Pancreas (tissue), 10 donors: Measurements from ENCODE around the gene PKNOX2. TPM values are rescaled to one million over a fixed set of nuclear protein-coding genes. Genes with fewer than 3 reads are reported as not detected.
A peak's percentile ranks its signal among the peaks of the same experiment; 100 is the strongest.

Experiments
- ATAC-seq, 4 donors: fragments of 200-7000 bp; cut with Tn5 transposase; one replicate each; pipeline versions ENCODE4 v1.8.0 to v1.9.1; 2020; ENCODE audit warnings: mild to moderate bottlenecking in 4 of 4, moderate library complexity in 4 of 4
- DNase-seq, 6 donors: peaks; one replicate each; pipeline ENCODE4 v3.0.0-alpha.2; 2020
- FAIRE-seq: peaks from 2 replicates; lab custom pipeline; 2012; peaks lifted over from hg19 to GRCh38; lab: Jason Lieb, UNC
- H3K27ac ChIP-seq, 4 donors: fragments of 200-600 bp; sonication (generic); 1 replicate in 3 of 4; 2 replicates in 1 of 4; pipeline versions ENCODE4 v1.5.0 to v1.8.0; 2020
- H3K27me3 ChIP-seq, 4 donors: fragments of 200-600 bp; one replicate each; pipeline ENCODE4 v1.8.0; 2021
- H3K36me3 ChIP-seq, 3 donors: fragments of 200-600 bp; sonication (generic) in 1 of 3; one replicate each; pipeline versions ENCODE4 v1.5.0 to v1.8.0; 2020 to 2021
- H3K4me1 ChIP-seq, 3 donors: fragments of 200-600 bp; one replicate each; pipeline ENCODE4 v1.8.0; 2021
- H3K4me3 ChIP-seq, 4 donors: fragments of 200-600 bp; sonication (generic) in 2 of 4; one replicate each; pipeline versions ENCODE4 v1.5.0 to v1.8.0; 2020 to 2021
- H3K9me3 ChIP-seq, 4 donors: fragments of 200-600 bp; one replicate each; pipeline ENCODE4 v1.8.0; 2021
- CTCF ChIP-seq, 4 donors: fragments of 200-600 bp; sonication (generic) in 3 of 4; IDR thresholded peaks; one replicate each; pipeline versions ENCODE4 v1.5.0 to v1.8.0; 2021; ENCODE audit warnings: antibody characterized with exemption in 4 of 4
- WGBS, 2 donors: extraction: QIAGEN DNeasy Blood & Tissue Kit; methylation state at CpG; one replicate each; pipeline ENCODE4 v1.1.7; 2013; 5-methylcytosine and 5-hydroxymethylcytosine counted together
- intact Hi-C, 3 donors: fragments of 100-400 bp; cut with DNase I; formaldehyde crosslinking; loops; one replicate each; pipeline versions ENCODE4 v1.11.1 to v1.14.2; 2022
- polyA plus RNA-seq, 2 donors: library from polyadenylated mRNA; stranded (reverse); fragments of 200-250 nt; gene quantifications; one replicate each; pipeline ENCODE4 v1.2.3, GENCODE V29; 2013
- total RNA-seq, 6 donors: library from RNA; stranded (reverse); fragmentation: NEBNext Ultra II Directional in 4 of 6; extraction: Animal tissue kit (Norgen Biotek cat#: 25700) in 4 of 6; gene quantifications; one replicate each; pipeline versions ENCODE4 v1.2.1 to v1.2.4, GENCODE V29; 2021 to 2023
- donor health status: healthy with polysubstance abuse.
- donor health status: DM: no; HTN: no; CAD: no; lungs with moderate emphysema.
- donor health status: DM: no; HTN: no; CAD: no.
- donor health status: control.
- donor health status: control.
- donor health status: Bipolar disorder and iron deficiency.
- donor health status: DM: yes; HTN: yes; CAD: no.
- donor health status: DM: no; HTN: no; CAD: no.
- donor health status: DM: no; HTN: no; CAD: no.
- donor health status: DM: yes; HTN: yes; CAD: no.

Gene PKNOX2
- total and polyA plus RNA-seq, 8 donors, result 3.4 to 8.1 (median 5.8) TPM

- no peak for TF ChIP-seq CTCF (IDR thresholded peaks at IDR 0.05)
- Histone ChIP-seq H3K27me3 (no peaks in the 10 kb centered on the region), H3K36me3 (no peaks in the 10 kb centered on the region), H3K4me1 (no peaks in the 10 kb centered on the region), H3K27ac (no peak overlapping the region), H3K4me3 (no peak overlapping the region), H3K9me3 (no peaks in the 10 kb centered on the region)
- intact Hi-C loops, result no loop called here
- no peak for FAIRE-seq
- ATAC-seq, result peak in 1 of 4 donors; percentile 23
- WGBS, 2 donors, result 58% methylated on average over 5 of the region's 5 CpGs
- peak in 1 of 6 donors; percentile 3 for DNase-seq
Measured at GRCh38 chr11:125376856-125377255, 212.3 kb downstream of the PKNOX2 start.

DNA sequence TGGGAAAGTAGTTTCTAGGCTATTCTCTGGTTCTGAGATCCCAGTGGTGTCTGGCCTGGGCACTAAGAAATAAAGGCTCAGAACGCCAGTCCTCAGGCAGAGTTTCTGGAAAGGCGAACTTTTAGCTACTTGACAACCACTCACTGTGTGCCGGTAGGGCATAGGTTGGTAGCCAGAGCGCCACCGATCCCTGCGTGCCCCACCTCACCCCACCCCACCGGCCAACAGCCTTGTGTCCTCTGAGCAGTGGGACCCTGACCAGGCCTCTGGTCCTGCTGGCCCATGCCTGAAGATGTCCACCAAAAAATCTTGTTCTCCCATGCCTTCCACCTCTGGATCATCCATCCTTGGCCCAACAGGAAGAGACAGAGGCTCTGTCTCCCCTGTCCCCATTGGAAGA lies 213.5 kb downstream of the PKNOX2 start:
- Histone ChIP-seq H3K36me3 (no peaks in the 10 kb centered on the region), H3K9me3 (no peaks in the 10 kb centered on the region), H3K4me3 (no peak overlapping the region), H3K27ac (no peak overlapping the region), H3K27me3 (no peaks in the 10 kb centered on the region), H3K4me1 (no peaks in the 10 kb centered on the region)
- intact Hi-C loops, result no loop called here
- peak in 1 of 6 donors; percentile 26 for DNase-seq
- WGBS, 2 donors, result 96% methylated on average over 7 of the region's 7 CpGs
- no peak for ATAC-seq
- FAIRE-seq, result no peak
- no peak for TF ChIP-seq CTCF (IDR thresholded peaks at IDR 0.05)

GRCh38 chr11:125378571-125378970 lies 214.0 kb downstream of the PKNOX2 start:
- no peak overlapping the region for H3K4me3 ChIP-seq
- no peaks in the 10 kb centered on the region for H3K9me3 ChIP-seq
- intact Hi-C loops, result no loop called here
- 87 to 89% methylated on average over 6 of the region's 6 CpGs for WGBS, 2 donors
- no peak overlapping the region for H3K27ac ChIP-seq
- TF ChIP-seq CTCF (IDR thresholded peaks at IDR 0.05), result no peak
- FAIRE-seq (no peak), ATAC-seq (no peak), DNase-seq (peak in 1 of 6 donors; percentile 25)
- H3K4me1 ChIP-seq, result no peaks in the 10 kb centered on the region
- no peaks in the 10 kb centered on the region for H3K27me3 ChIP-seq
- H3K36me3 ChIP-seq, result no peaks in the 10 kb centered on the region

DNA sequence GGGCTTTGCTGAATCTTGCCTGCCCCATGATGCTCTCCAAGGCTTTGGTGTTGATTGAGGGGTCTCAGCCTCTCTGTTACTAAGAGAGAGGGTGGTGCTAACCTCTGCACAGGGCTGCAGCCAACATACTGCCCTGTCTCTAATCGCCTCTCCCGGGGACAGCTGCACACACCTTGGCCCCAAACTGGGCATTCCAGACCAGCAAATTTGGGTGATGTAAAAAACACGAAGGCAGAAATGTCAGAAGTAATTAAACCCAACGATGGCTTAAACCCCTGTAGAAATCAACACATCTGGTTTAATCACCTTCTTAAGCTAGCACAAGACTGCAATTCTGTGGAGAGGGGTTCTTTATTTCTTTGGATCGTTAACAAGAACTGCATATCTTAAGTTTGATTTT lies 215.0 kb downstream of the PKNOX2 start:
- no peak overlapping the region for H3K27ac ChIP-seq
- no peak overlapping the region for H3K4me3 ChIP-seq
- H3K36me3 ChIP-seq, result no peaks in the 10 kb centered on the region
- DNase-seq, result peak in 1 of 6 donors; percentile 14
- H3K9me3 ChIP-seq, result no peaks in the 10 kb centered on the region
- no peak for ATAC-seq
- intact Hi-C loops, result no loop called here
- H3K4me1 ChIP-seq, result no peaks in the 10 kb centered on the region
- H3K27me3 ChIP-seq, result no peaks in the 10 kb centered on the region
- no peak for FAIRE-seq
- 75 to 88% methylated on average over 5 of the region's 5 CpGs for WGBS, 2 donors
- TF ChIP-seq CTCF (IDR thresholded peaks at IDR 0.05), result no peak

DNA sequence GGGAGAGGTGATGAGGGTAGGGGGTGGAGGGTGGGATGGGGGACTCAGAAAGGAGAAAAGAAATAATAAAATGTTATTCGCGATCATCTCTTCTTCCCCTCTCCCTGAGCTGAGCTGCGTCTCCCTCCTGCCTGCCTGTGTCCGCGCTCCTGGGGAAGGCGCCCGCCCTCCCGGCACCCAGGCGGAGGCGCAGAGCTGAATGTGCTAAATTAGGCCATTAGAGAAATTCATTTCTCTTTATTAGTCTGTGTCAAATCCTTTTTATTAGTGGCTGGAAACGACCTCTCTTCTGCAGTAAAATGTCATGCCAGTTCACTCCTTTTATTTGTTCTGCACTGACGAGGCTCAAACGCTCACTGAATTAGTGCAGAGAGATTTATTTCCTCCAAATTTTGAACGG lies 215.4 kb downstream of the PKNOX2 start:
- Histone ChIP-seq H3K36me3 (no peaks in the 10 kb centered on the region), H3K9me3 (no peaks in the 10 kb centered on the region), H3K4me1 (no peaks in the 10 kb centered on the region), H3K4me3 (no peak overlapping the region), H3K27ac (no peak overlapping the region), H3K27me3 (no peaks in the 10 kb centered on the region)
- intact Hi-C loops, result no loop called here
- FAIRE-seq (no peak), DNase-seq (peak in 1 of 6 donors; percentile 37), ATAC-seq (no peak)
- TF ChIP-seq CTCF (IDR thresholded peaks at IDR 0.05), result no peak
- 71 to 85% methylated on average over 7 to 14 of the region's 14 CpGs for WGBS, 2 donors
